ENCODE results near the gene ROPN1B.

DNA sequence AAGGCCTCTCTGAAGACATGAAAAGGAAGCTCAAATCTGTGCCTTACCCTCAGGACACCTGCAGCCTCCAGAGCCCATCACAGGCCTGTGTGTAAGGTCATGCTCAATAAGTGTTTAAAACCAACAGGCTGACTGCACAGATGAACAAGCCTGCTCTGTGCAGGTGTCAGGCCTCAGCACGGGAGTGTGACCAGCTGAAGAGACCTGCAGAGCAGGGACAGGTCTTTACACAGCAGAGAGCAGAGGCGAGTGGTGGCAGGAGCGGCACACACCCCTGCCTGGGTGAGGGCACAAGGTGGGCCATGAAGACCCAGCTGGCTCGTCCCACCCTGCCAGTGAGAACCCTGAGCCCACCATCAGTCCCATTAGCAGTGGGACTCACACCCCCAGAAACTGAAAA is 56.9 kb downstream of the ROPN1B start:
- no peak for TF ChIP-seq EP300 (IDR thresholded peaks at IDR 0.05)
- TF ChIP-seq, protein P1, sequence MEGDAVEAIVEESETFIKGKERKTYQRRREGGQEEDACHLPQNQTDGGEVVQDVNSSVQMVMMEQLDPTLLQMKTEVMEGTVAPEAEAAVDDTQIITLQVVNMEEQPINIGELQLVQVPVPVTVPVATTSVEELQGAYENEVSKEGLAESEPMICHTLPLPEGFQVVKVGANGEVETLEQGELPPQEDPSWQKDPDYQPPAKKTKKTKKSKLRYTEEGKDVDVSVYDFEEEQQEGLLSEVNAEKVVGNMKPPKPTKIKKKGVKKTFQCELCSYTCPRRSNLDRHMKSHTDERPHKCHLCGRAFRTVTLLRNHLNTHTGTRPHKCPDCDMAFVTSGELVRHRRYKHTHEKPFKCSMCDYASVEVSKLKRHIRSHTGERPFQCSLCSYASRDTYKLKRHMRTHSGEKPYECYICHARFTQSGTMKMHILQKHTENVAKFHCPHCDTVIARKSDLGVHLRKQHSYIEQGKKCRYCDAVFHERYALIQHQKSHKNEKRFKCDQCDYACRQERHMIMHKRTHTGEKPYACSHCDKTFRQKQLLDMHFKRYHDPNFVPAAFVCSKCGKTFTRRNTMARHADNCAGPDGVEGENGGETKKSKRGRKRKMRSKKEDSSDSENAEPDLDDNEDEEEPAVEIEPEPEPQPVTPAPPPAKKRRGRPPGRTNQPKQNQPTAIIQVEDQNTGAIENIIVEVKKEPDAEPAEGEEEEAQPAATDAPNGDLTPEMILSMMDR (IDR thresholded peaks at IDR 0.05) = no peak
- TF ChIP-seq POLR2A (IDR thresholded peaks at IDR 0.05) = no peak
- no peak for TF ChIP-seq POLR2AphosphoS5 (IDR thresholded peaks at IDR 0.05)
